Right forelimb (tissue), 1 donor: ENCODE measurements around the gene CCRL2.
"Not testable (repeated sequence)": the region's sequence is repeated elsewhere in the genome, so short reads cannot be mapped to it uniquely, and the experiment has no call there.

Experiments
- DNase-seq: peaks from one replicate; pipeline ENCODE4 v3.0.0-alpha.2; 2018

The CCRL2 gene

GRCh38 chr3:46406443-46406787, 644 bp upstream of the CCRL2 start:
- DNase-seq: no peak

DNA sequence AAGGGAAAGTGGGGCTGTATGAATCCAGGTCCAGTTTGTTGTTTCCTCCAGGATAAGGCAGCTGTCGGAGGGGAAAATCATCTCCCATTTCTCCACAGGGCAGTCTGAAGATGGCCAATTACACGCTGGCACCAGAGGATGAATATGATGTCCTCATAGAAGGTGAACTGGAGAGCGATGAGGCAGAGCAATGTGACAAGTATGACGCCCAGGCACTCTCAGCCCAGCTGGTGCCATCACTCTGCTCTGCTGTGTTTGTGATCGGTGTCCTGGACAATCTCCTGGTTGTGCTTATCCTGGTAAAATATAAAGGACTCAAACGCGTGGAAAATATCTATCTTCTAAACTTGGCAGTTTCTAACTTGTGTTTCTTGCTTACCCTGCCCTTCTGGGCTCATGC, 911 bp downstream of the CCRL2 start:
- DNase-seq: no peak

DNA sequence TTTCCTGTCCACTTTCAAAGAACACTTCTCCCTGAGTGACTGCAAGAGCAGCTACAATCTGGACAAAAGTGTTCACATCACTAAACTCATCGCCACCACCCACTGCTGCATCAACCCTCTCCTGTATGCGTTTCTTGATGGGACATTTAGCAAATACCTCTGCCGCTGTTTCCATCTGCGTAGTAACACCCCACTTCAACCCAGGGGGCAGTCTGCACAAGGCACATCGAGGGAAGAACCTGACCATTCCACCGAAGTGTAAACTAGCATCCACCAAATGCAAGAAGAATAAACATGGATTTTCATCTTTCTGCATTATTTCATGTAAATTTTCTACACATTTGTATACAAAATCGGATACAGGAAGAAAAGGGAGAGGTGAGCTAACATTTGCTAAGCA, 1.8 kb downstream of the CCRL2 start:
- DNase-seq: no peak

- DNase-seq: no peak
These were observed 2.9 kb downstream of the CCRL2 start for GRCh38 chr3:46409739-46410489.

DNA sequence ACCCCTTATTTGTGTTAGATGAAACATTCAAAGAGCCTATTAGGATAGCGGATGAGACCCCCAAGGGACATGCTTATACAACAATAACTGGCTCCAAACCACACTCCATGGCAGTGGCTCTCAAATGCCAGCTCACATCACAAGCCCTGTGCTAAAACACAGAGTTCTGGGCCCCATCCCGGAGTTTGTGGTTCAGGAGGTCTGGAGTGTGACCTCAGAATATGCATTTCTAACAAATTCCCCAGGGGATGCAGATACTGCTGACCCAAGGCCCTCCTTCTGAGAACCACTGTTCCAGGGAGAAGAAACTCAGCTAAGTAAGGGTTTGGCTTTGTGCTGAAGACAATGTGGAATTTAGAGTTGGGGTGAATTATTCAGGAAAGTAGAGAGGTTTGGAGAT, 3.6 kb downstream of the CCRL2 start:
- DNase-seq: no peak

DNA sequence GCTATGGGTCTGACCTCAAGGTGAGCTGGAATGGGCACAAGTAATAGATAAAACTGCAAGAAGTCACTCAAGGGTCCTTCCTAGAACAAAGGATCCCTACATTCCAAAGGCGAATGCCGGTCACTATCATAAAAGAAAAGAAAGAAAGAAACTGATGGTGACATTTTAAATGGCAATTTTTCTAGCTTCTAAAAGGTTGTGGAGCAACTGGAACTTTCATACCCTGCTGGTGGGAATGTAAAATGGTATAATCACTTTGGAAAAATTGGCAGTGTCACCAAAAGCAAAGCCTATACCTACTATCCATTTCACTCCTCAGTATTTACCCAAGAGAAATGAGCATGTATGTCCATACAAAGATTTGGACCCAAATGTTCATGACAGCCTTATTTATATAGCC, 4.2 kb downstream of the CCRL2 start:
- peak; percentile 4 for DNase-seq

GRCh38 chr3:46412786-46413298, 5.8 kb downstream of the CCRL2 start:
- no peak for DNase-seq

- DNase-seq: no peak
These were observed 6.9 kb downstream of the CCRL2 start for GRCh38 chr3:46413951-46414350.

DNA sequence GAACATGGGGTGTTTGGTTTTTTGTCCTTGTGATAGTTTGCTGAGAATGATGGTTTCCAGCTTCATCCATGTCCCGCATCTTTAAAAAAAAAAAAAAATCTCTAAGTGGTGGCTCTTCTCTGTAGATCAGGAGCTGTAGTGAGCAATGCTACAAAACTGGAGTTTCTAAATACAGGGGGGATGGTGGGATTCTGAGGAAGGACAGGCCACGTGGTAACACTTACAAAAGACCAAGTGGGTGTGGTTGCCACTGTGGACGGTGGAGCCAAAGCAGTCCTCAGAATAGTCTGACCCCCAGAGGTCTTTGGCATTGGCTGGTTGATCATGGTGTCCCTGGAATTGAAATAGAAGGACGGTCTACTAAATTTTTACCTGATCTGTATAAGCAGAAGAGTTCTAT, 7.7 kb downstream of the CCRL2 start:
- no peak for DNase-seq

GRCh38 chr3:46416125-46416810, 9.2 kb downstream of the CCRL2 start:
- no peak for DNase-seq

DNA sequence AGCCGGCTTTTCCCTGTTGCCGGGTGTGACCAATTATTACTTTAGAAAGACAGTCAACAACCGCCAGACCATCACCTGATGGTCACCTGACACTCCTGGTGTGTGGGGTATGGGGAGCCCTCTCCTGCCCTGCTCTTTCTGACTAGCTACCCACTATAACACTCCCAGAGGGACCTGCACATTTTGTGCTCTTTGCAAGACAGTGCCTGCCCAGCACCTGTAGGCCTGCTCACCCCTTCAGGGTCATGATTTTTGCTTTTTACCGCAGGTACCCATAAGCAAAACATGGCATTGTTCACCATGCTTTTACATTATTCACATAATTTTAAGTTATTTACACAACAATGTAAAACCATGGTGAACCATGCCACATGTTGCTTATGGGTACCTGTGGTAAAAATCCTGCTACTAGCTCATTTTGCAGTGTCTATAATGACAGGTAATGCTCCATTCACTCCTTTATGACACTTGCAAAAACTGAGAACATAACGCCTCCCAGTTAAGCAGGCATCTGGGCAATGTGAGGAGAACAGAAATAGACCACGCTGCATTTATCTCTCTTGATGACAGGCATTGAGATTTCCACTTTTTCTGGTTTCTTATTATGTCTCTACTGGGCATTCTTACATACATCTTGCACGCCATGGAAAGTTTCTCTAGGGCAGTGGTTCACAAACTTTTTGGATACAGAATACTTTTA, 9.9 kb downstream of the CCRL2 start:
- DNase-seq: no peak

DNA sequence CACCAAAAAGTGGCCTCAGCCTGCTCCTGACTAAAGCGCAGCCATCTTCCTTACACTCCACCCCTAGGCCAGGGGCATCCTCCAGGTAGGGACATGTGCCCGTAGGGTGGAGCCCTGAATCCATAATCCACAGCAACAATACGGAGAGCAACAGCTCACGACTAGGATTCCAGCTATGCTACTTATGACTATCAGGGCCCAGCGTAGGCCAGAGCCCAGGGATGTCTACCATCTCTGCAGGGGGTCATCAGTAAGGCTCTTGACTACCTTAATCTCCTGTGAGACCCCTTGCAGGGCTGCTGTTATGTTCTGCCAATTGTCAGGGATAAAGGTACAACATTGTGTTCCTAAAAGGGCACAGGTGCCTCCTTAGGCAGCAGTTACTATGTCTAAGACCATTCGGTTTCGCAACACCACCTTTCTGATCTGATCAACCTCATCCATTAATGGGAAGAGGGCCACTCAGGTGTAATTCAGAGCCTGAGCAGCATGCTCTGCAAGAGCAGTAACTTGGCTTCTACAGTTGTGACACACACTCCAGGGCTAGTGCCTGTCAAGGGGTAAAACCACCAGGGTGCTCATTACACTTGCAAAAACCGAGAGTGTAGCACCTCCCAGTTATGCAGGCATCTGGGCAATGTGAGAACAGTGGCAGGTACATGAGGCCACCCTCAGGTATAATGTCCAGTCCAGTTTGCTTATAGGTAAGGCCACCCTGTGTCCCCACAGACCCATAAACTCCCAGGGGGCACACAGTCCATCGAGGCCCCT, 11.0 kb downstream of the CCRL2 start:
- DNase-seq: no peak

DNA sequence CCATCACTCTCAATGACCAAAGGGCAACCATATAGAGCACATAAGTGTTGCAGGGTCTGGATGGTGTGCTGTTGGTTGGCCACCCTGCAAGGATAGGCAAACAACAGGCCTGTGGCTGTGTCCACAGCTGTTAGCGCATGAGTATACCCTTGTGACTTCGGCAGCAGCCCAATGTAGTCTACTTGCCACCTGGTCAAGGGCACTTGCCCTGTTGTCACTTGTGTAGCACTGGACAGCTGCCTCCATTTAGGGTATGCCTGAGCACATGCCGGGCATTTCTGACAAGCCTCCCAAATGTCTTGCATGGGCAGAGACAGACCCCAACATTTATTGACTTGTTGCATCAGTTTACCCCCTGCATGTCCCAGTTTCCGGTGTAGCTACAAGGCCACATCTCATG, 12.8 kb downstream of the CCRL2 start:
- DNase-seq: no peak

GRCh38 chr3:46420931-46421330, 13.9 kb downstream of the CCRL2 start:
- no peak for DNase-seq

DNA sequence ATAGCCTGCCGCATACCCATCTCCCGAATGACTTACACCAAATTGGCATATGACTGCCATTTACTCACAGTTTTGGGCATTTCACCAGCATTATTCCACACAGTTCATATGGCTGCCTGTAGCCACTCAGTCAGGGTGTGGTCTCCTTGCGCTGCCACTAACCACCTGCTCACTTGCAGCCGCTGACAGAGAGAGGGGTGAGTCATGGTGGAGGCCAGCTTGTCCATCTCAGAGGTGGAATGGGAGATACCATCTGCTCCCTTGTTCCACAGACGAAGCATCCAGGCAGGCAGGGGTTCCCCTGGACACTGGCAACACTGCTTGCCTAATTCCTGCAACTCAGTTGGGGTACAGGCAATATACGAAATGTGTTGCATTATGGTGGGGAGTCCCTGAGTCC, 15.6 kb downstream of the CCRL2 start:
- DNase-seq: no peak

- no peak for DNase-seq
These were observed 16.5 kb downstream of the CCRL2 start for GRCh38 chr3:46423588-46423987.

DNA sequence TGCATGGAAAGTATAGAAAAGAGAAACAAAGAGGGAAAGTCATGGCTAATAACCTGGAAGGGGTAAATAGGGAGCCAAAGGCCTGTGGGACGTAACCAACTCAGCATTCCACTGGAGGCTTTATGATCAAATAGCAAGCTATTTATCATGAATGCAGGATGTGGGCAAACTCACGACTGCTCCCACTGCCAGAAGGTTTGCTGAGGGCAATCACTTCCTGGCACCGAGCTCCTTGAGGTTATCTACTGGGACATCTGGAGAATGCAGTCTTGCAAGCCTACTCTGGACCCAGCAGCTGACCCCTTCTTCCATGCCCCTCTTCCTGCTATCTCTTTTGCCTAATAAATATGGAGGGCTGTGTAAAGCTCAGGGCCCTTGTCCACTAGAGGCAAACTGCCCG, 19.4 kb downstream of the CCRL2 start:
- DNase-seq: not testable (repeated sequence)

- not testable (repeated sequence) for DNase-seq
These were observed 20.3 kb downstream of the CCRL2 start for GRCh38 chr3:46427404-46427803.

DNA sequence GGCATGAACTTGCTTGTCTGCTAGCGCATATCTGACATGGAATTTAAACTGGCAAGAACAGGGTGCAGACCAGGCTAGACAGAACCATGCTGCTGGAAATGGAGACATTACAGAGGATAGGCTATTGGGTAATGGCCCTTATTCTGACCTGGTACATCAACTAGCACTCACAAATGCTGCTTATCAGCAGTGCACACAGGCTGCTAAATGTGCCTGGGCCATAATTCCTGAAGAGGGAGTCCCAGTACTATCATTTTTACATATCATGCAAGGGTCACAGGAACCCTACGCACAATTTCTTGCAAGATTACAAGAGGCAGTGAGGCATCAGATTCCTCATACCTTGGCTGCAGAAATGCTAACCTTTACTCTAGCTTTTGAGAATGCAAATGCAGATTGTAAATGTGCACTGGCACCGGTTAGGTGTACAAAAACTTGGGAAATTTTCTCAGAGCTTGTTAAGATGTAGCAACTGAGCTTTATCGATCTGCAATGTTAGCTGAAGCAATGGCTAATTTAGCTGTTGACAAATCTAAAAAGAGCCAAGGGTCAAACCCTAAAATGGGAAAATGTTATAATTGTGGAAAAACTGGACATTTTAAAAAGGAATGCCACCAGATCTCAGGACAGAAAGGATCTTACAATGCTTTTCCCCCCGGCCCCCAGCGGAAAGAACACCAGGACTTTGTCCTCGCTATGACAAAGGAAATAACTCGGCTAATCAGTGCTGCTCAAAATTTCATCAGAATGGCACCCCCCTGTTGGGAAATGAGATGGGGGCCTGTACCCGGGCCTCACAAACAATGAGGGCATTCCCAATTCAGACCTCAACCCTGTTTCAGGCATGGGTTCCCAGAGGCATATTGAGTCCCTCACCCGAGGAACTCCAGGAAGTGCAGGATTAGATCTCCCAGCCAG, 21.1 kb downstream of the CCRL2 start:
- no peak for DNase-seq

- no peak for DNase-seq
These were observed 22.2 kb downstream of the CCRL2 start for GRCh38 chr3:46429250-46429649.

DNA sequence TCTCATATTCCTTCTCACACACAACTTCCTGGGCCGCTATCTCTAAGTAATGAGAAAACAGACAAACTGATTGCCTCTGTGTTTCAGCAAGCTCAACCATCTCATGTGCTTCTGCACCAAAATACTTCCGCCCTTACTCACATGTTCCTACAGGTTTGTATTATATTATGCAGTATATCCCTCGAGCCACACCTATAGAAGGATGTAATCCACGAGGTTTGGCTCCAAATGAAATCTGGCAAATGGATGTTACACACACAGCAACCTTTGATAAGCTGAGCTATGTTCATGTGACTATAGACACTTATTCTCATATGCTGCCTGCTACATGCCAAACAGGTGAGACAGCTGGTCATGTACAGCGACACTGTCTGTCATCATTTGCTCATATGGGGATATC, 22.6 kb downstream of the CCRL2 start:
- DNase-seq: no peak

GRCh38 chr3:46430879-46431278, 23.8 kb downstream of the CCRL2 start:
- DNase-seq: not testable (repeated sequence)
